HL-60 (cell line): ENCODE data around the gene ASTN2.

ENCODE experiments used
- DNase-seq, 2 experiments: peaks; one replicate each; pipeline ENCODE4 v3.0.0-alpha.2; 2010 to 2020; ENCODE audit warnings: low read depth in 1 of 2, low spot score in 1 of 2
- H3K27ac ChIP-seq: fragments of 250-450 bp; sonication (Bioruptor Pico); replicated peaks from 2 replicates; pipeline ENCODE4 v1.5.1; 2020; ENCODE audit warnings: mild to moderate bottlenecking, moderate library complexity
- H3K27me3 ChIP-seq: fragments of 250-450 bp; sonication (Bioruptor Pico); 2 replicates; pipeline ENCODE4 v1.5.1; 2021; ENCODE audit warnings: mild to moderate bottlenecking, moderate library complexity; ENCODE audit not compliant: insufficient read depth, poor library complexity, severe bottlenecking
- H3K4me3 ChIP-seq: replicated peaks from 2 replicates; pipeline ENCODE4 v1.5.1; 2011; ENCODE audit warnings: mild to moderate bottlenecking, control low read depth, low read length; ENCODE audit not compliant: insufficient read depth
- CTCF ChIP-seq: IDR thresholded peaks from one replicate; pipeline ENCODE4 v1.5.1; 2011; ENCODE audit warnings: low read length, control low read depth, inconsistent platforms; ENCODE audit not compliant: insufficient read depth
- GABPA ChIP-seq: IDR thresholded peaks from 2 replicates; pipeline ENCODE4 v1.6.1; 2012; ENCODE audit warnings: low read depth
- POLR2AphosphoS5 ChIP-seq: IDR thresholded peaks from 2 replicates; pipeline ENCODE4 v1.6.1; 2012; ENCODE audit warnings: low read depth
- REST ChIP-seq: IDR thresholded peaks from 2 replicates; pipeline ENCODE4 v1.6.1; 2012; ENCODE audit warnings: low read depth; ENCODE audit not compliant: insufficient replicate concordance
- SPI1 ChIP-seq: IDR thresholded peaks from 2 replicates; pipeline ENCODE4 v1.6.1; 2012; ENCODE audit warnings: low read depth, mild to moderate bottlenecking, borderline replicate concordance

The ASTN2 gene

GRCh38 chr9:117258184-117258866 is 156.5 kb downstream of the ASTN2 start:
- H3K27ac ChIP-seq, result no peak overlapping the region

GRCh38 chr9:117253261-117253660 is 161.6 kb downstream of the ASTN2 start:
- TF ChIP-seq GABPA (no peak), REST (no peak), SPI1 (no peak), CTCF (no peak)
- DNase-seq, result no peak

More at GRCh38 chr9:117258184-117258866, 156.5 kb downstream of the ASTN2 start:
- no peak for TF ChIP-seq GABPA
- no peak for TF ChIP-seq CTCF
- no peak for TF ChIP-seq SPI1
- TF ChIP-seq REST, result no peak
- no peak for TF ChIP-seq POLR2AphosphoS5
- Histone ChIP-seq H3K27me3 (no peaks in the 10 kb centered on the region), H3K4me3 (no peak overlapping the region)
- DNase-seq, result no peak

GRCh38 chr9:117250610-117251215 is 164.1 kb downstream of the ASTN2 start:
- TF ChIP-seq CTCF (no peak), SPI1 (no peak), REST (no peak), POLR2AphosphoS5 (no peak), GABPA (no peak)
- H3K27ac ChIP-seq, result no peak overlapping the region
- no peak overlapping the region for H3K4me3 ChIP-seq
- DNase-seq, result no peak
- H3K27me3 ChIP-seq, result no peaks in the 10 kb centered on the region

More at GRCh38 chr9:117253261-117253660, 161.6 kb downstream of the ASTN2 start:
- Histone ChIP-seq H3K27me3 (no peaks in the 10 kb centered on the region), H3K27ac (no peak overlapping the region), H3K4me3 (no peak overlapping the region)
